Raji (cell line): Measurements from ENCODE around the gene TCF7L1.

ENCODE experiments used
- POLR2A ChIP-seq: IDR thresholded peaks from 2 replicates; pipeline ENCODE4 v1.6.1; 2011; ENCODE audit warnings: low read depth, low read length, control low read depth; ENCODE audit not compliant: insufficient read depth

The TCF7L1 gene

GRCh38 chr2:85257970-85258605, 124.9 kb downstream of the TCF7L1 start:
- TF ChIP-seq POLR2A = no peak

- no peak for TF ChIP-seq POLR2A
Measured at GRCh38 chr2:85259101-85259590, 126.0 kb downstream of the TCF7L1 start.

- no peak for TF ChIP-seq POLR2A
Measured at GRCh38 chr2:85259879-85260278, 126.7 kb downstream of the TCF7L1 start.

GRCh38 chr2:85263591-85263990, 130.4 kb downstream of the TCF7L1 start:
- no peak for TF ChIP-seq POLR2A

GRCh38 chr2:85264471-85264870, 131.3 kb downstream of the TCF7L1 start:
- no peak for TF ChIP-seq POLR2A

- TF ChIP-seq POLR2A = no peak
Measured at GRCh38 chr2:85265304-85265703, 132.1 kb downstream of the TCF7L1 start.

GRCh38 chr2:85266146-85267041, 133.2 kb downstream of the TCF7L1 start:
- no peak for TF ChIP-seq POLR2A

GRCh38 chr2:85269959-85270358, 136.8 kb downstream of the TCF7L1 start:
- no peak for TF ChIP-seq POLR2A

GRCh38 chr2:85272357-85272756, 139.2 kb downstream of the TCF7L1 start:
- TF ChIP-seq POLR2A = no peak

- TF ChIP-seq POLR2A = no peak
Measured at GRCh38 chr2:85273738-85274731, 140.8 kb downstream of the TCF7L1 start.

- no peak for TF ChIP-seq POLR2A
Measured at GRCh38 chr2:85275984-85276540, 142.9 kb downstream of the TCF7L1 start.

- no peak for TF ChIP-seq POLR2A
Measured at GRCh38 chr2:85276571-85277118, 143.5 kb downstream of the TCF7L1 start.

- TF ChIP-seq POLR2A = no peak
Measured at GRCh38 chr2:85277416-85278158, 144.4 kb downstream of the TCF7L1 start.

- no peak for TF ChIP-seq POLR2A
Measured at GRCh38 chr2:85278361-85278760, 145.2 kb downstream of the TCF7L1 start.

- TF ChIP-seq POLR2A = no peak
Measured at GRCh38 chr2:85281553-85281952, 148.4 kb downstream of the TCF7L1 start.
